GM12872 (cell line): ENCODE results near the gene EID3.

Source experiments
- TF ChIP-seq, protein P1 (sequence below): IDR thresholded peaks from 3 replicates; pipeline ENCODE4 v1.5.1; 2011; ENCODE audit warnings: low read depth, mild to moderate bottlenecking, low read length, moderate library complexity; ENCODE audit not compliant: insufficient read depth

Gene EID3

GRCh38 chr12:104354167-104354867, 50.8 kb downstream of the EID3 start:
- TF ChIP-seq, protein P1, sequence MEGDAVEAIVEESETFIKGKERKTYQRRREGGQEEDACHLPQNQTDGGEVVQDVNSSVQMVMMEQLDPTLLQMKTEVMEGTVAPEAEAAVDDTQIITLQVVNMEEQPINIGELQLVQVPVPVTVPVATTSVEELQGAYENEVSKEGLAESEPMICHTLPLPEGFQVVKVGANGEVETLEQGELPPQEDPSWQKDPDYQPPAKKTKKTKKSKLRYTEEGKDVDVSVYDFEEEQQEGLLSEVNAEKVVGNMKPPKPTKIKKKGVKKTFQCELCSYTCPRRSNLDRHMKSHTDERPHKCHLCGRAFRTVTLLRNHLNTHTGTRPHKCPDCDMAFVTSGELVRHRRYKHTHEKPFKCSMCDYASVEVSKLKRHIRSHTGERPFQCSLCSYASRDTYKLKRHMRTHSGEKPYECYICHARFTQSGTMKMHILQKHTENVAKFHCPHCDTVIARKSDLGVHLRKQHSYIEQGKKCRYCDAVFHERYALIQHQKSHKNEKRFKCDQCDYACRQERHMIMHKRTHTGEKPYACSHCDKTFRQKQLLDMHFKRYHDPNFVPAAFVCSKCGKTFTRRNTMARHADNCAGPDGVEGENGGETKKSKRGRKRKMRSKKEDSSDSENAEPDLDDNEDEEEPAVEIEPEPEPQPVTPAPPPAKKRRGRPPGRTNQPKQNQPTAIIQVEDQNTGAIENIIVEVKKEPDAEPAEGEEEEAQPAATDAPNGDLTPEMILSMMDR: no peak
